CD14-positive monocyte (primary cell): ENCODE data around the gene TDRKH. TPM values are rescaled to one million over a fixed set of nuclear protein-coding genes. Genes with fewer than 3 reads are reported as not detected.
A peak's percentile ranks its signal among the peaks of the same experiment; 100 is the strongest.

Experiments used
- DNase-seq, 3 donors: peaks; one replicate each; pipeline ENCODE4 v3.0.0-alpha.2; 2011 to 2022
- H2AFZ ChIP-seq: 2 replicates; pipeline ENCODE4 v1.6.0; 2012; ENCODE audit warnings: mild to moderate bottlenecking, low read depth, low read length, inconsistent platforms; ENCODE audit not compliant: insufficient read depth, poor library complexity, severe bottlenecking
- H3K27ac ChIP-seq, 2 donors: 1 replicate in 1 of 2; 2 replicates in 1 of 2; pipeline ENCODE4 v1.5.1; 2012 to 2013; ENCODE audit warnings: low read length in 2 of 2, control low read depth in 1 of 2, inconsistent platforms in 1 of 2, low read depth in 1 of 2, mild to moderate bottlenecking in 1 of 2
- H3K27me3 ChIP-seq, 2 donors: one replicate each; pipeline versions ENCODE4 v1.6.0 to v1.6.1; 2011 to 2013; ENCODE audit warnings: low read length in 2 of 2; ENCODE audit not compliant: control insufficient read depth in 2 of 2, insufficient read depth in 2 of 2
- H3K36me3 ChIP-seq, 2 donors: replicated peaks in 1 of 2; 1 replicate in 1 of 2; 2 replicates in 1 of 2; pipeline versions ENCODE4 v1.5.1 to v1.6.1; 2012 to 2013; ENCODE audit warnings: low read length in 2 of 2, control low read depth in 1 of 2, inconsistent platforms in 1 of 2, mild to moderate bottlenecking in 1 of 2; ENCODE audit not compliant: insufficient read depth in 2 of 2, control insufficient read depth in 1 of 2
- H3K4me1 ChIP-seq, 2 donors: 1 replicate in 1 of 2; 2 replicates in 1 of 2; pipeline versions ENCODE4 v1.5.1 to v1.6.1; 2012 to 2013; ENCODE audit warnings: low read length in 2 of 2, control low read depth in 1 of 2, inconsistent platforms in 1 of 2, mild to moderate bottlenecking in 1 of 2, moderate library complexity in 1 of 2; ENCODE audit not compliant: insufficient read depth in 2 of 2, control insufficient read depth in 1 of 2
- H3K4me2 ChIP-seq: replicated peaks from 2 replicates; pipeline ENCODE3; 2012; ENCODE audit warnings: low read length, moderate library complexity, mild to moderate bottlenecking; ENCODE audit not compliant: poor library complexity, severe bottlenecking; ENCODE audit errors: extremely low read depth
- H3K4me3 ChIP-seq, 3 experiments: fragments of 200-600 bp in 1 of 3; sonication (generic) in 1 of 3; replicated peaks in 1 of 3; 1 replicate in 2 of 3; 2 replicates in 1 of 3; pipeline ENCODE4 v1.5.1; 2011 to 2013; ENCODE audit warnings: low read length in 3 of 3, mild to moderate bottlenecking in 3 of 3, control low read depth in 2 of 3, low read depth in 2 of 3, inconsistent platforms in 1 of 3, moderate library complexity in 1 of 3
- H3K79me2 ChIP-seq: 2 replicates; pipeline ENCODE4 v1.6.0; 2012; ENCODE audit warnings: mild to moderate bottlenecking, control low read depth, inconsistent platforms, low read length, moderate library complexity; ENCODE audit not compliant: insufficient read depth
- H3K9ac ChIP-seq: 2 replicates; pipeline ENCODE4 v1.6.0; 2017; ENCODE audit warnings: low read length, mild to moderate bottlenecking; ENCODE audit not compliant: insufficient read depth, poor library complexity, severe bottlenecking
- H3K9me3 ChIP-seq, 2 donors: replicated peaks in 1 of 2; 1 replicate in 1 of 2; 2 replicates in 1 of 2; pipeline versions ENCODE4 v1.5.1 to v1.6.1; 2012 to 2013; ENCODE audit warnings: low read length in 2 of 2, control low read depth in 1 of 2; ENCODE audit not compliant: control insufficient read depth in 1 of 2, insufficient read depth in 1 of 2
- H4K20me1 ChIP-seq: 2 replicates; pipeline ENCODE4 v1.6.0; 2012; ENCODE audit warnings: mild to moderate bottlenecking, low read length, control low read depth, moderate library complexity; ENCODE audit not compliant: insufficient read depth
- H3K27ac Mint-ChIP-seq, 7 donors: one replicate each; pipeline ENCODE4 v1.8.0; 2020; ENCODE audit warnings: mild to moderate bottlenecking in 7 of 7, mixed read lengths in 7 of 7, moderate library complexity in 6 of 7, inconsistent platforms in 2 of 7
- H3K27me3 Mint-ChIP-seq, 3 donors: one replicate each; pipeline ENCODE4 v1.8.0; 2021 to 2022; ENCODE audit warnings: low read depth in 3 of 3, mild to moderate bottlenecking in 3 of 3, mixed read lengths in 3 of 3, moderate library complexity in 3 of 3, inconsistent platforms in 1 of 3
- H3K36me3 Mint-ChIP-seq, 2 donors: one replicate each; pipeline ENCODE4 v1.8.0; 2020; ENCODE audit warnings: mixed read lengths in 2 of 2, inconsistent platforms in 1 of 2, mild to moderate bottlenecking in 1 of 2
- H3K4me1 Mint-ChIP-seq: one replicate; pipeline ENCODE4 v1.8.0; 2020; ENCODE audit warnings: mild to moderate bottlenecking, mixed read lengths
- H3K4me3 Mint-ChIP-seq, 2 donors: one replicate each; pipeline ENCODE4 v1.8.0; 2020; ENCODE audit warnings: mild to moderate bottlenecking in 2 of 2, mixed read lengths in 2 of 2, moderate library complexity in 1 of 2
- H3K9me3 Mint-ChIP-seq, 7 donors: one replicate each; pipeline ENCODE4 v1.8.0; 2020 to 2022; ENCODE audit warnings: mixed read lengths in 7 of 7, mild to moderate bottlenecking in 6 of 7, moderate library complexity in 6 of 7, inconsistent platforms in 2 of 7
- CTCF ChIP-seq: fragments of 200-600 bp; IDR thresholded peaks from one replicate; pipeline ENCODE4 v1.8.0; 2022; ENCODE audit warnings: antibody characterized with exemption, mild to moderate bottlenecking
- WGBS: methylation state at CpG from one replicate; pipeline ENCODE4 v1.1.5; 2013; ENCODE audit warnings: missing lambda C conversion rate; ENCODE audit not compliant: insufficient coverage; 5-methylcytosine and 5-hydroxymethylcytosine counted together
- intact Hi-C, 2 donors: fragments of 100-400 bp; cut with micrococcal nuclease; formaldehyde crosslinking; loops; one replicate each; pipeline versions ENCODE4 v1.15.0 to v1.15.1; 2023
- polyA plus RNA-seq, 3 donors: library from polyadenylated mRNA; depleted of rRNA in 1 of 3; unstranded in 2 of 3; stranded (reverse) in 1 of 3; fragments of 300-500 nt in 2 of 3; fragments of >200 nt in 1 of 3; fragmentation: Illumina TruSeq in 2 of 3; gene quantifications; 1 replicate in 2 of 3; 2 replicates in 1 of 3; pipeline ENCODE4 v1.2.3, GENCODE V29; 2012 to 2021

The TDRKH gene
- polyA plus RNA-seq, 3 donors, result 0.72 to 1.6 (median 1.1) TPM

DNA sequence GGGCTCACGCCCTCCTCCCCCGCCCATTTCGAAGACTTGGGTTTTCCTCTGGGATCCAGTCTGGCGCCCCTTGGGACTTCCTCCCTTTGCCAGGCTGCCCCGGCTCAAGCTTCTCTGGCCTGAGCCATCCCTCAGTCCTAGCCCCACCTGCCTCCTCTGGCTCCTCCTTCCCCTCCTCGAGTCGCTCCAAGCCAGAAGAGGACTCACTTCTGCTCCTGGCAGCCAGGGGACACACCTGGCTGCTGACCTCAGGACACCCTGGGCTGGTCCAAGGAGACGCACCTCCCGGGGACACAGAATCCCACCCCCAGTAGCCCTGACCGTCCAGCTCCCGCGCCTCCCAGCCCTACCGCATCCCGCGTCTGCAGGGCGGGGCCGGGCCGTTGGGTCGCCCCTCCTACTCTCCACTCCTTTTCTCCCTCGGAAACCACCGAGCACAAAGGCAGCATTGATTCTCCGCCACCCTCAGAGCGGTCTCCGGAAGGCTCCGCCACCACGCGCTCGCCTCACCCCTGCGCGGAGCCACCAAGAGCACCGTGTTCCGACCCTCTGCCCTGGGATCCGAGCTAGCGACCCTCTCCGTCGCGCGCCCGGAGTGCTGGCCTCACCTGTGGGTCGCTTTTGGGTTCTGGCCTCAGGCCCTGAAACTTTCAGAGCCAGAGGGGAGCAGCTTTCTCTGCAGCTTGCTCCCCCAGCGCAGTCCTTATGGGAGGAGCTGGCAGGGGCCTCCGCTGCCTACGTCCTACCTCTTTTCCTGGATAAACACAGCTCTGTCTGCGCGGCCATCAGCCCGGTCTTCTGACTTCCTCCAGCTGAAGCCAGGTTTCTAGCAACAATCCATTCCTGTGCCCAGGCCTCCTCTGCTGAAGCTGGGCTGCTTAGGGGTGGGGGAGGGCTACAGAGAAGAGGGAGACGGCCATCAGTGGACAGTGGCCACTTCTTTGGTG lies 49.4 kb upstream of the TDRKH start, which contains the start of gene C2CD4D:
C2CD4D (minus strand) TSS at position 364 of the 947 bp plus-strand sequence. CDS start 831 bp downstream, outside the sequence.
- peak within 1 kb of the TSS; percentile 72 to 91 for H3K4me3 Mint-ChIP-seq
- peaks cover 47% of the 10 kb centered on the region for H3K4me1 Mint-ChIP-seq
- Histone ChIP-seq H3K4me3 (peak within 1 kb of the TSS in 2 of 3 experiments; percentile 13 to 68), H3K27ac (no peak within 1 kb of the TSS), H3K4me1 (peaks cover 32 to 55% of the 10 kb centered on the region in 2 donors), H4K20me1 (no peaks in the 10 kb centered on the region), H2AFZ (peak within 1 kb of the TSS; percentile 74), H3K36me3 (no peaks in the 10 kb centered on the region), H3K9ac (peak within 1 kb of the TSS; percentile 36), H3K27me3 (peaks cover 47 to 69% of the 10 kb centered on the region in 2 donors), H3K79me2 (no peaks in the 10 kb centered on the region), H3K4me2 (peak within 1 kb of the TSS; percentile 76), H3K9me3 (peaks cover 0 to 22% of the 10 kb centered on the region in 2 donors)
- peak in 1 of 3 donors; percentile 29 for DNase-seq
- intact Hi-C loops, result loop anchor here in 1 of 2 donors (5.0 kb wide), 1 partner anchor 302 kb away; no protein-coding TSS in a partner anchor
- peaks cover 52 to 79% (median 67%) of the 10 kb centered on the region in 3 donors for H3K27me3 Mint-ChIP-seq
- H3K27ac Mint-ChIP-seq, result no peak within 1 kb of the TSS
- 1% methylated on average over 40 of the region's 47 CpGs for WGBS
- peaks cover 6 to 13% of the 10 kb centered on the region in 2 donors for H3K36me3 Mint-ChIP-seq
- TF ChIP-seq CTCF, result no peak
- peaks cover 0 to 21% (median 14%) of the 10 kb centered on the region in 7 donors for H3K9me3 Mint-ChIP-seq

DNA sequence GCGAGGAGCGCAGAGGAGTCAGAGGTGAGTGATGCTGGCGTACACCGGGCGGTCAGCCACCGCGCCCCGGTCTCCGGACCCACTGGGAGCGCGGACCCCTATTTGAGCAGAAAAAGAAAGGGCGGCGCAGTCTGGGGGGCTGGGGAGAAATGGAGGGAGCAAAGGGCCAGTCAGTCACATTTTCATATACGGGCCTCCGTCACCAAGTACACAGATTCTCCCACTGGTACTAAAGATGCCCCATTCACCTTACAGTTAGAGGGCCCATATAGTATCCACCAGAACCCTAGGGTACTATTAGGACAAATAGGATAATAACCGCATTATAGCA lies 48.7 kb upstream of the TDRKH start:
- H3K9me3 Mint-ChIP-seq, result peaks cover 0 to 21% (median 14%) of the 10 kb centered on the region in 7 donors
- H3K4me3 ChIP-seq, result peak overlapping the region in 1 of 3 experiments; percentile 68
- no peaks in the 10 kb centered on the region for H3K36me3 ChIP-seq
- H3K27me3 Mint-ChIP-seq, result peaks cover 48 to 75% (median 63%) of the 10 kb centered on the region in 3 donors
- intact Hi-C loops, result loop anchor here in 1 of 2 donors (5.0 kb wide), 1 partner anchor 302 kb away; no protein-coding TSS in a partner anchor
- H4K20me1 ChIP-seq, result no peaks in the 10 kb centered on the region
- peaks cover 6 to 13% of the 10 kb centered on the region in 2 donors for H3K36me3 Mint-ChIP-seq
- no peak for DNase-seq
- H3K27ac Mint-ChIP-seq, result no peak overlapping the region
- H3K4me2 ChIP-seq, result peak overlapping the region; percentile 76
- 16% methylated on average over 13 of the region's 16 CpGs for WGBS
- peak overlapping the region; percentile 60 to 91 for H3K4me3 Mint-ChIP-seq
- H3K4me1 Mint-ChIP-seq, result peaks cover 54% of the 10 kb centered on the region
- H3K27me3 ChIP-seq, result peaks cover 44 to 63% of the 10 kb centered on the region in 2 donors
- H3K4me1 ChIP-seq, result peaks cover 39 to 62% of the 10 kb centered on the region in 2 donors
- TF ChIP-seq CTCF, result no peak
- H2AFZ ChIP-seq, result peak overlapping the region; percentile 56
- H3K79me2 ChIP-seq, result no peaks in the 10 kb centered on the region
- peaks cover 0 to 22% of the 10 kb centered on the region in 2 donors for H3K9me3 ChIP-seq
- peak overlapping the region; percentile 36 for H3K9ac ChIP-seq
- H3K27ac ChIP-seq, result no peak overlapping the region
